GM19372 (cell line): ENCODE results near the gene ADAM30.

Source experiments
- ATAC-seq: cut with Tn5 transposase; IDR thresholded peaks from one replicate; pipeline ENCODE4 v1.9.1; 2021; ENCODE audit warnings: mild to moderate bottlenecking, low read depth, moderate library complexity; ENCODE audit not compliant: unreplicated experiment

The ADAM30 gene

DNA sequence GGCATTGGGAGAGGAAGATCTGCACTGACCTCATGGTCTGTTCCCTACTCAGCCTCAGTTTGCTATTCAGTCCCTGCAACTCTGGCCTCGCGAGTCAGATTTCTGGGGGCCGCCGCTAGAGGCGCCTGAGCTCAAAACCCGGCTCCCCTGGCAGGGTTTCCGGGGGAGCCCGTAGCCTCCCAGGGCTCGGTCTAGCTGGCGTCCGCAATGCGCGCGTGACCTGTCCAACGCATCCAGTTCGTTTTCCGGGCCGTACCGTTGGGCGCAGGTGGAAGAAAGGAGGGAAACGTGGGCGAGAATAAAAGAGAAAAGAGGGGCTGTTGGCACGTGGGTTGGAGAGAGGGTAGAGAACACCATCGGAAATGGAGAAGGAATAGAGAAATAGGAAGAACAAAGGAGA is at the start of gene ADAM30:
Gene ADAM30 (minus strand): TSS at position 213 of the 400 bp plus-strand sequence. CDS start 179 bp downstream, at position 34.
- no peak for ATAC-seq

GRCh38 chr1:119943216-119943615 is 46.9 kb upstream of the ADAM30 start:
- no peak for ATAC-seq

DNA sequence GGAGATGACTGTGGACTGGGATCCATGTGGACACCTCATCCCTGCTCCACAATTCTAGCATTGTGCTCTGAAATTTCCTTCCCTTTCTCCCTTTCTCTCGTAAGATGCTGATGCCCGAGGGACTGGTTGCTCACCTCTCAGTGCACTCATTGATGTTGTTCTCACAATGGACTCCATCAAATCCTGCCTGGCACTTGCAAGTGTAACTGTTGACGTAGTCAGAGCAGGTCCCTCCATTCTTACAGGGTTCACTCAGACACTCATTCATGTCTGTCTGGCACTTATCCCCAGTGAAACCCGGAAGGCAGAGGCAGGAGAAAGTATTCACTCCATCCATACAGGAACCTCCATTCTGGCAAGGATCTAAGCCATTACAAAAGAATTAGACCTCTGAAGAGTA is 45.1 kb upstream of the ADAM30 start:
- ATAC-seq = no peak

DNA sequence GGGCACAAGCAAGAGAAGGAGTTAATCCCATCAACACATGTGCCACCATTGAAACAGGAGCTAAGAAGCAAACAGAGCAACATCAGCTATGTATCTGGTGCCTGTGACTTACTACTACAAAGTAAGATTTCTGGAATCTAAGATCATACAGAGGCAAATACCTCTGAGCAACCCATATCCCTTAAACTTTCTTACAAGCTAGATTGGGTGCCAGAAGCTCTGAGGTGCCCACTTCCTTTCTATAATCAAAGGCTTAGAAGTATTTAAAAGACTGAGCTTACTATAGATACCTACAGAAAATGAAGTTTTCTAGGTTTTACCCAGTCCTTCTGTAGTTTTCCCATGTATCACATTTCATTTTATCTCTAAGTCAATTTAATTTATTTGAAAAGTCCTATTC is 44.4 kb upstream of the ADAM30 start:
- ATAC-seq = no peak

DNA sequence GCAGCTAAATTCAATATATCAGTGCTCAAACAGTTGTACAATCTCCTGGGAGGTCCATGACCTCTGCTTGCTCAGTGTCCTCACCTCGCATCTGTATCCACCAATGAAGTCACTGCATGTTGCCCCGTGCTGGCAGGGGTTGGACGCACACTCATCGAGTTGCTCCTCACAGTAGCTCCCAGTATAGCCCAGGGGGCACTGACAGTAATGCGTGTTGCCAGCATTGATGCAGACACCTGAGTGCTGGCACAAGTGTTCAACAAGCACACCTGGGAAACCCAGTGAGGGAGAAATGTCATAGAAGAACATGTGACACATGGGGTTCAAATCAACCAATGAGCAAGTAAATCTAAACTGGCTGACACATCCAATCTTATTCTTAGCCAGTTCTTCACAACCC is 40.9 kb upstream of the ADAM30 start:
- no peak for ATAC-seq

- ATAC-seq = no peak
Measured at GRCh38 chr1:119935915-119936314, 39.6 kb upstream of the ADAM30 start.

- ATAC-seq = no peak
Measured at GRCh38 chr1:119935373-119935772, 39.1 kb upstream of the ADAM30 start.

- ATAC-seq = no peak
Measured at GRCh38 chr1:119933397-119933796, 37.1 kb upstream of the ADAM30 start.

GRCh38 chr1:119929643-119930315 is 33.5 kb upstream of the ADAM30 start:
- ATAC-seq = no peak

DNA sequence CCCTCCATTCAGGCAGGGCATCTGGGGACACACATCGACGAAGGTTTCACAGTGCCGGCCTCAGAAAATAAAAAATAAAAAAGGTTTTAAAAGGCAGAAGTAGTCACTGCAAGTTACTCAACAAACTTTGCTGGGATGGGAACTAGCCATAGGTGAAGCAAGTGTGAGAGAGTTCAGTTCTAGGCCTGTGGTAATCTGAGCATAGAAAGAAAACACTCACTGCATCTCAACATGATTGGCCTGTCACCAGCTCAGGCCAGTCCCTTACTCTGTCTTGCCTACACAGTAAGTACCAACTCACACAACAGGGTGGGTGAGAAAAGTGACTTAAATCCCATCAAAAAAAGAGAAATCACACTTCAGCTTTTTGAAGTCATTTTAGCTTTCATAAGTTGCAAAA is 30.2 kb upstream of the ADAM30 start:
- ATAC-seq = no peak

- no peak for ATAC-seq
Measured at GRCh38 chr1:119924948-119925898, 28.9 kb upstream of the ADAM30 start.

DNA sequence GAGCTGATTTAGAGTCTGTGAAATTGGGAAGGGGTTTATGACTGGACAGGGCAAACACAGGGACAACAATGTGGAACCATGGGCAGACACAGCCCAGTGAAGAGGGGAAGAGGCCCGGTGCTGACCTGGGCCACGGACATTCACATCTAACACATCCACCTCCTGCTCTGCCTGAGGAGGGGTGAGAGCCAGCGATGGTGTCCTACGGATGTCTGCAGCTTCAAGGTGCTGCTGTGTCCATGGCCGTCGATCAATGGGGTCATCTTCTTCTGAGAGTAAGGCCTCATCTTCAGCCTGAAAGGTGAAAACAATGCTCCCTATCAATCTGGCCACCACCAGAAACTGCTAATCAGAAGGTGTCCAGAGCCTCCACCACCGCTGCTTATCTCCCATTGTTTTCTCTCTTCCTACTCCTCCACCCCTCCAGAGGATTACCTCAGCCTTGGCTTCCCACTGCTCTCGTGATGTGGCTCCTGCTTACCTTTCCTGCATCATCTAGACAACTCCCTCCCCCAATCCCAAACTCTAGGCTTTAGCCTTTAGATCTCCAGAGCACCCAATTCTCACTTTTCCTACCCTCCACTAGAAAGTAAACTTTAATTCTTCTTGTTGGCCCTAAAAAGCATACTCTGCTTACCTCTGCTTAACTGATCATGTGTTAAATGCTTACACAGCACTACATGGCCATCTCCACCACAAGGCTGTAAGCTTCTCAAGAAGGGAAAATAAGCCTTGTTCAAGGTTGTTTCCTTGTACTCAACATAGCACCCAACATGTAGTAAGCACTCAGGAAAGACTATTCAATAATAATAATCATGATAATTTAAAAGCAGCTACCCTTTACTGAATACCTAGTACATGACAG is 24.0 kb upstream of the ADAM30 start:
- ATAC-seq = no peak

DNA sequence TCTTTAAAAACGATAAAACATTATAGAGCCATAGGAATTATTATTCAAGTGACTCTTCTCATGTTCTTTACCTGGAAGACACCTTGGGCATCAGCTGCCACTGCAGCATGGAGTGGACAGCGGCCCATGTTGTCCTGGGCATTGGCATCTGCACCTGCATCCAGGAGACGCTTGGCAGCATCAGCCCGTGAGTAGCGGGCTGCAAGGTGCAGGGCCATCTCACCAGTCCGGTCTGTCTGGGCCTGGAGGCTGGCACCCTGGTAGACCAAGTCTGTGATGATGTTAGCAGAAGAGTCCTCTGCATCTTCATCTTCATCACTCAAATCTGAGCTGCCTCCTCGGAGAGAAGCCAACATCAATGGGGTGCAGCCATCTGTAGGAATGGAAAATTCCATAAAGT is 22.9 kb upstream of the ADAM30 start:
- no peak for ATAC-seq

DNA sequence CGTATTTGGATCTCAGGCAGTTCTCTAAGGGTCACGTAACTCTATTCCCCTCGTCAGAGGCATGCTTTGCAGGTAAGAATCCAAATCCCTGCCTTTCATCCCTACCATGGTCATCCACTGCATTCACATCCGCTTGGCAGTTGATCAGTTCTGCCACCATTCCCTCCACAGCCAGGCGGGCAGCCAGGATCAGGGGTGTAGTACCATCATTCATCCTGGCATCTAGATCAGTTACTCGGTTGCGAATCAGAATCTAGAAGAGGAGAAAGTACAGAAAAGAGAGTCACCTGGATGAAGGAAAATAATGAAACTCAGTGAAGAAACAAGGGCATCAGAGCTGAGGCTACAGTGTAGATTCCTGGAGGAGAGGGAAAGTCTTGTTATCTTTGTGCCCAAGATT is 22.0 kb upstream of the ADAM30 start:
- ATAC-seq = no peak

DNA sequence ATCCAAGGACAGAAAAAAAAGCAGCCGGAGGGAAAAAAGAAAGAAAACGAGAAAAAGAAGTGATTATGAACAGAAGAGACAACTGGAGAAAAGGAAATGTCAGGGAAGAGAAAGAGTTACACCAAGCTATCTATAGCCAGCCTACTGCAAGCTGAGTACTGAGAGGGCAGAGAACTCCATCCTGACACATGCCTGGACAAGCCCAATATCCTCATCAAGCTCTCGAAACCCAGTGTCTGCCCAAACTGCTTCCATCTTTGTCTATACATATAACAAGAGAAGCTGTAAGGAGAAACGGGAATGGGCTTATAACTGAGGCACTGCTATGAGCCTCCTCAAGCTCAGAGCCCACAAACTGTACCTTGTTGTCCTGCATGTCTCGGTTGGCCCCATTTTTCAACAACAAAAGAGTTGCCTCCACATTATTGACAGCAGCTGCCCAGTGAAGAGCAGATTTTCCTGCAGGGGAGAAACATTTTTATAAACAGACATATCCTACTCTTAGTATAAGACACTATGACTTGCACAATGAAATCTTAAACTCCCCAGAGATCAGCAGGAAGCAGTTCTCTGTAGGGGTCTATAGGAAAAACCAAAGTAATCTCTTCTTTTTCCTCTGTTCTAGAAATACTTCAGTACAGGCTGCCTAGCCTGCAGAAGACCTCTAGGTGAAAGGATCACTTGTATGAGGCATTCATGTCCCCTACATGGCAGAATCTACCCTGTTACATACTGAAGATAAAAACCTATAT is 21.2 kb upstream of the ADAM30 start:
- ATAC-seq = no peak

- ATAC-seq = no peak
Measured at GRCh38 chr1:119915517-119915916, 19.2 kb upstream of the ADAM30 start.

DNA sequence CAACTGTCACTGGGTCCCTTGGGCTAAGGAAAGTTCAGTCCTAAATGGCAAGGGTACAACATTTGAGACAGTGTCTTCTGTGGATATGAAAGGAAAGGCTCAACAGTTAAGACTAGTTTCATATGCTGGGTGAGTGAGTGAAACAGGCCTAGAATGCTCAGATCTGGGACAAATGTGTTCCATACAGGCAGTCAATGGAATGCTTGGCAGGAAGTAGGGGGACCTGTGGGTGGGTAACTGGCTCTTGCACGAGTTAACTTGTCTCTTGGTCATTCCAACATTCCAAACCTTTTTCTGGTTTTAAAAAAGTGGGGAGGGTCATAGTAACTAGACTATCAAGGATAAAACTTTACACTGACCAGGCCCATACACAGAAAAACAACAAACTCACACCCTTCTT is 17.8 kb upstream of the ADAM30 start:
- ATAC-seq = no peak

DNA sequence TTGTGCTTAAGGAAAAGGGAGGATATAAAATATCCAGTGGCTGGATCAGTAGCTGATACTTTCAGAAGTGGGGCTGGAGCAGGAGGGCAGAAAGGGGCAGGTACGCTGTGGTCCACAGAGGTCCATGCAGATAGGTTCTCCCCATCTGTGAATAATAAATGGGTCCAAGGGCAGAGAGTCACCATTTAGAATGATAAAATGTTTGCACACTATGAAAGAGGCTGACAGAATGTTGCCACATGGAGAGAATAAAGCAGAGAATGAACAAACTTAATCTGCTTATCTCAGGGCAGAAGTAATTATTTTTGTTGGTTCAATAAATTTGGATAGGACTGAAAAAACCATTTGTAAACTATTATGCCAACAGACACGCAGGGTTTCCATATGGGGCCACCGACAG is 16.6 kb upstream of the ADAM30 start:
- no peak for ATAC-seq

DNA sequence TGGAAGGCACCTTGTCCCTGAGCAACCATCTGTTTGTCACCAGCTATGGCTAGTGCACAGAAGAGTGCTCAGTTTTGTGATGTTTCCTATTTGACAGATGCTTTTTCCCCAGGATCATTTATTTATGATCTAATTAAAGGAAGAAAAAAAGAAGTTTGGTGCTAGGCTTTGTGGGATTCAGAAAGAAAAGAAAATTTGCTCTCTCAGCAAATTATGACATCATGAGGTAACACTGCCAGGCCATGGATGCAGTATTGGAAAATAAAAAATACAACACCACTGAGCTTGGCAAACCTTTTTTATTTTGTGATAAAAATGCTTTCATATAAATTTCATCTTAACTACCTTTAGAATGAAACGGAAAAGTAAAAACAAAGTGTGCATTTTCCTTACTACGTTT is 15.5 kb upstream of the ADAM30 start:
- no peak for ATAC-seq

- no peak for ATAC-seq
Measured at GRCh38 chr1:119910618-119911017, 14.3 kb upstream of the ADAM30 start.
